Measurements from ENCODE around the gene ZNF536. TPM values are rescaled to one million over a fixed set of nuclear protein-coding genes. Genes with fewer than 3 reads are reported as not detected.

The ZNF536 gene
- total and polyA plus RNA-seq, 3 donors from 2014 or later: 6.6 to 57.6 (median 35.1) TPM

- WGBS, 2 donors: 84 to 88% methylated on average over 7 of the region's 7 CpGs
- no peak for TF ChIP-seq CTCF (IDR thresholded peaks at IDR 0.05)
- TF ChIP-seq POLR2A (IDR thresholded peaks at IDR 0.05): no peak
- no peak for DNase-seq
- Histone ChIP-seq H3K9me3 (no peaks in the 10 kb centered on the region), H3K4me1 (no peaks in the 10 kb centered on the region), H3K27ac (no peak overlapping the region), H3K36me3 (ENCODE audit: low read depth, missing control alignments) (no peaks in the 10 kb centered on the region), H3K27me3 (no peaks in the 10 kb centered on the region), H3K4me3 (no peak overlapping the region)
- intact Hi-C loops (cut with DNase I; ENCODE audit: low total_unique reads): no loop called here
These were observed 21.2 kb upstream of the ZNF536 start for GRCh38 chr19:30350692-30351663.

DNA sequence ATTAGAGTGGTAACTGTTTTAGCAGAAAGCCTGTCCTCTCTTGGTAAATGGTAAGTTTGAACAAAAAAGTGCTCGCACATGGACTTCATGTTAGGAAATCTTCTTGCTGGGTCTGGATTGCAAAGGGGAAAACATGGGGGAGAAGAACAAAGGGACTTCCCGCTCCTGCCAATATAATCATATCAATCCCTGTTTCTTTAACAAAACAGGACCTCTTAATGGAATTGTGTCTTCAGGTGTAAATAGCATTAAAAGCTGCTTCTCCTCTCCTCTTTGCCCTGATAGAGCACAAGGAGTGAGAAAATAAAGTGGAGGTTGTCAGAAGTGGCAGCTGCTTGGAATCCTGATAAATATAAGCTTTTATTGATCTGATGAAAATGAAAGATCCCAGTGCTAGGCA lies 20.4 kb upstream of the ZNF536 start:
- 84 to 90% methylated on average over 2 of the region's 2 CpGs for WGBS, 2 donors
- no peak for DNase-seq
- Histone ChIP-seq H3K9me3 (no peaks in the 10 kb centered on the region), H3K4me1 (no peaks in the 10 kb centered on the region), H3K36me3 (ENCODE audit: low read depth, missing control alignments) (no peaks in the 10 kb centered on the region), H3K4me3 (no peak overlapping the region), H3K27me3 (no peaks in the 10 kb centered on the region), H3K27ac (no peak overlapping the region)
- intact Hi-C loops (cut with DNase I; ENCODE audit: low total_unique reads): no loop called here
- no peak for TF ChIP-seq POLR2A (IDR thresholded peaks at IDR 0.05)
- TF ChIP-seq CTCF (IDR thresholded peaks at IDR 0.05): no peak

GRCh38 chr19:30353394-30353945 lies 18.7 kb upstream of the ZNF536 start:
- H3K9me3 ChIP-seq: no peaks in the 10 kb centered on the region
- H3K36me3 ChIP-seq (ENCODE audit: low read depth, missing control alignments): no peaks in the 10 kb centered on the region
- TF ChIP-seq CTCF (IDR thresholded peaks at IDR 0.05) (no peak), POLR2A (IDR thresholded peaks at IDR 0.05) (no peak)
- WGBS, 2 donors: 92 to 93% methylated on average over 12 to 13 of the region's 13 CpGs
- H3K4me3 ChIP-seq: no peak overlapping the region
- H3K27ac ChIP-seq: no peak overlapping the region
- intact Hi-C loops (cut with DNase I; ENCODE audit: low total_unique reads): no loop called here
- no peak for DNase-seq
- no peaks in the 10 kb centered on the region for H3K4me1 ChIP-seq
- H3K27me3 ChIP-seq: no peaks in the 10 kb centered on the region

DNA sequence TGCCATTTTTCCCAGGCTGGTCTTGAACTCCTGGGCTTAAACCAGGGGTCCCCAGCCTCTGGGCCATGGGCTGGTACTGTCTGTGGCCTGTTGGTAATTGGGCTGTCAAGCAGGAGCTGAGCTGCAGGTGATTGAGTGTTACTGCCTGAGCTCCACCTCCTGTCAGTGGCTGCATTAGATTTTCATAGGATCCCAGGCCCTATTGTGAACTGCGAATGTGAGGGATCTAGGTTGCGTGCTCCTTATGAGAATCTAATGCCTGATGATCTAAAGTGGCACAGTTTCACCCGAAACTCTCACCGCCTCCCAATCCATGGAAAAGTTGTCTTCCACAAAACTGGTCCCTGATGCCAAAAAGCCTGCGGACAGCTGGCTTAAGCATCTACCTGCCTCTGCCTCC lies 16.6 kb upstream of the ZNF536 start:
- TF ChIP-seq CTCF (IDR thresholded peaks at IDR 0.05) (no peak), POLR2A (IDR thresholded peaks at IDR 0.05) (no peak)
- no peaks in the 10 kb centered on the region for H3K27me3 ChIP-seq
- 94 to 100% methylated on average over 3 to 5 of the region's 5 CpGs for WGBS, 2 donors
- DNase-seq: no peak
- no peak overlapping the region for H3K4me3 ChIP-seq
- no peak overlapping the region for H3K27ac ChIP-seq
- no peaks in the 10 kb centered on the region for H3K4me1 ChIP-seq
- no peaks in the 10 kb centered on the region for H3K9me3 ChIP-seq
- intact Hi-C loops (cut with DNase I; ENCODE audit: low total_unique reads): no loop called here
- no peaks in the 10 kb centered on the region for H3K36me3 ChIP-seq (ENCODE audit: low read depth, missing control alignments)
